Peyer's patch (tissue), 4 donors: ENCODE results near the gene SHLD2.
"Not testable (repeated sequence)": the region's sequence is repeated elsewhere in the genome, so short reads cannot be mapped to it uniquely, and the experiment has no call there.

Experiments
- CTCF ChIP-seq, 6 experiments: fragments of 450-650 bp in 4 of 6; fragments of 200-600 bp in 2 of 6; sonication (generic) in 1 of 6; IDR thresholded peaks; one replicate each; pipeline ENCODE4 v1.5.1; 2017 to 2019; ENCODE audit warnings: antibody characterized with exemption in 6 of 6, mild to moderate bottlenecking in 3 of 6, moderate library complexity in 1 of 6
- POLR2A ChIP-seq, 2 donors: fragments of 450-650 bp; IDR thresholded peaks; one replicate each; pipeline ENCODE4 v1.5.1; 2017; ENCODE audit warnings: antibody characterized with exemption in 2 of 2, mild to moderate bottlenecking in 2 of 2, moderate library complexity in 2 of 2

DNA sequence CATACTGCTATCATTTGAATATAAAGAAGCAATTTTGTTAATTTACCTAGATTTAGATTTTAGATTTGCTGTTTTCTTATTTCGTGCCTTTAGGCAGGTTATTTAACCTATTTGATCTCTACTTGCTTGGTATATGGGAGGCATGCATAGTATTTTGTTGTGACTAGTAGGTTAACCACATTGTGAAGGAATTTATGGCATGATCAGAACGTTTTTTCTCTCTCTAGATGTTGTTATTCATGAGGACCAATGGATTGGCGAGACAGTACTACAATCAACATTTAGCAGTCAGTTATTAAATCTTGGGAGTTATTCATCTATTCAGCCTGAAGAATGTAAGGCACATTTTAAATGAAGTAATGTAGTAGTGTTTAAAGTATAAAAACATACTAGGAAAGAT, 62.8 kb downstream of the SHLD2 start:
- TF ChIP-seq CTCF, POLR2A (IDR thresholded peaks at IDR 0.05): not testable (repeated sequence)
